Activated CD4-positive, alpha-beta T cell treated with anti-CD3 and anti-CD28 coated beads, Interleukin-2, amount 50 U/mL, for 16 hours (primary cell): ENCODE results near the gene CSAD.
"Not testable (repeated sequence)": the region's sequence is repeated elsewhere in the genome, so short reads cannot be mapped to it uniquely, and the experiment has no call there.

Source experiments
- DNase-seq: peaks from one replicate; pipeline ENCODE4 v3.0.0-alpha.2; 2020

Gene CSAD

GRCh38 chr12:53197011-53197640 lies 16.4 kb upstream of the CSAD start:
- no peak for DNase-seq

- no peak for DNase-seq
Observed at GRCh38 chr12:53196486-53196885, 15.8 kb upstream of the CSAD start.

GRCh38 chr12:53195516-53196420 lies 15.0 kb upstream of the CSAD start:
- DNase-seq = no peak

GRCh38 chr12:53194973-53195372 lies 14.2 kb upstream of the CSAD start:
- DNase-seq = no peak

- DNase-seq = no peak
Observed at GRCh38 chr12:53193985-53194716, 13.4 kb upstream of the CSAD start.

GRCh38 chr12:53193040-53193439 lies 12.3 kb upstream of the CSAD start:
- DNase-seq = no peak

GRCh38 chr12:53192531-53193021 lies 11.9 kb upstream of the CSAD start:
- no peak for DNase-seq

GRCh38 chr12:53191885-53192530 lies 11.3 kb upstream of the CSAD start:
- no peak for DNase-seq

- no peak for DNase-seq
Observed at GRCh38 chr12:53191096-53191884, 10.6 kb upstream of the CSAD start.

- DNase-seq = peak; percentile 40
Observed at GRCh38 chr12:53190108-53190729, 9.5 kb upstream of the CSAD start.

- no peak for DNase-seq
Observed at GRCh38 chr12:53187145-53187899, 6.6 kb upstream of the CSAD start.

GRCh38 chr12:53186745-53187144 lies 6.0 kb upstream of the CSAD start:
- no peak for DNase-seq

- DNase-seq = no peak
Observed at GRCh38 chr12:53185582-53186153, 4.9 kb upstream of the CSAD start.

GRCh38 chr12:53184828-53185227 lies 4.1 kb upstream of the CSAD start:
- no peak for DNase-seq

- DNase-seq = no peak
Observed at GRCh38 chr12:53182903-53183302, 2.2 kb upstream of the CSAD start.

GRCh38 chr12:53181935-53182334 lies 1.2 kb upstream of the CSAD start:
- DNase-seq = no peak

GRCh38 chr12:53180931-53181645 lies 363 bp upstream of the CSAD start:
- DNase-seq = peak; percentile 84

- no peak for DNase-seq
Observed at GRCh38 chr12:53179687-53180219, 972 bp downstream of the CSAD start.

GRCh38 chr12:53178803-53179202 lies 1.9 kb downstream of the CSAD start:
- not testable (repeated sequence) for DNase-seq
